GM18873 (cell line): Measurements from ENCODE around the gene ZMYND10.
"Not testable (repeated sequence)": the region's sequence is repeated elsewhere in the genome, so short reads cannot be mapped to it uniquely, and the experiment has no call there.

ENCODE experiments used
- ATAC-seq: cut with Tn5 transposase; IDR thresholded peaks from one replicate; pipeline ENCODE4 v1.9.1; 2021; ENCODE audit warnings: mild to moderate bottlenecking, moderate library complexity, moderate number of reproducible peaks; ENCODE audit not compliant: unreplicated experiment, low FRiP score

The ZMYND10 gene

DNA sequence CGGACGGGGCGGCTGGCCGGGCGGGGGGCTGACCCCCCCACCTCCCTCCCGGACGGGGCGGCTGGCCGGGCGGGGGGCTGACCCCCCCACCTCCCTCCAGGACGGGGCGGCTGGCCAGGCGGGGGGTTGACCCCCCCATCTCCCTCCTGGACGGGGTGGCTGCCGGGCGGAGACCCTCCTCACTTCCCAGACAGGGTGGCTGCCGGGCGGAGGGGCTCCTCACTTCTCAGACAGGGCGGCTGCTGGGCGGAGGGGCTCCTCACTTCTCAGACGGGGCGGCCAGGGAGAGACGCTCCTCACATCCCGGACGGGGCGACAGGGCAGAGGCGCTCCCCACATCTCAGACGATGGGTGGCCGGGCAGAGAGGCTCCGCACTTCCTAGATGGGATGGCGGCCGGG is 33.5 kb downstream of the ZMYND10 start:
- not testable (repeated sequence) for ATAC-seq

GRCh38 chr3:50304601-50305000 is 40.9 kb downstream of the ZMYND10 start:
- ATAC-seq = no peak

- ATAC-seq = no peak
These were observed 42.3 kb downstream of the ZMYND10 start, which contains the start of gene HYAL1 for GRCh38 chr3:50303013-50303815. Gene HYAL1 (minus strand): TSS chr3:50303574. CDS start chr3:50302956, 618 bp downstream.

DNA sequence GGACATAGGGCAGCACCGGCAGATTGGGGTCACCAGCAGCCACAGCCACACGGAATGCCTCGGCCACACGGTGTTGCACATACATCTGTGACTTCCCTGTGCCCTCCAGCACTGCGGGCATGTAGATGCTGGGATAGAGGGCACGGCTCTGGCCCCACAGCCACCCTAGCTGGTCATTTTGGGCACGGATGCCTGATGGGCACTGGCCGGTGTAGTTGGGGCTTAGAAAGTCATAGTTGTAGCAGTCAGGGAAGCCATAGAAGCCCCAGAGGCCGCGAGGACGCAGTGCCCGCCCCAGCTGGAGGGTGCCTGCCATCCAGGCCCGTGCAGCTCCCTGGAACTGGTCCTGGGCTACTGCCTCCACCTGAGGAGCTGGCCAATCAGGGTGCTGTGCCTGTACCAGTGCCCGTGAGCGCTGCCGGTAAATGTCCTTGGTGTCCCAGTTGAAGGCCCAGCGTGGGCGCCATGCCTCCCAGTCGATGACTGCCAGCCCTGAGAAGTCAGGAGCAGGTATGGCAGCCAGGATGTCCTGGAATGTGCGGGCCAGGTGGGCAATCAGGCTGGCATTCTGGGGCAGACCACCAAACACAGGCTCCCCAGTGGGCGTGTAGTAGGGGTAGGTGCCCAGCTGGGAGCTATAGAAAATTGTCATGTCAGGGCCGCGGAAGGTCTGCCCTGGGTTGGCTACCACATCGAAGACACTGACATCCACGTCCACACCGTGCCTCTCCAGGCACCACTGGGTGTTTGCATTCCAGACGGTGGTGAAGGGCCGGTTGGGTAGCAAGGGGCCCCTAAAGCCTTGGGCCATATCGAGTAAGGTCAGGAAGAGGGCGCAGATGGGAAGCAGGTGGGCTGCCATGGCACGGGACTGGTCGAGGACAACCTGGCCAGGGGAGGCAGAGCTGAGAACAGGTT is 43.2 kb downstream of the ZMYND10 start:
- ATAC-seq = no peak

GRCh38 chr3:50300681-50301254 is 44.8 kb downstream of the ZMYND10 start:
- ATAC-seq = no peak

GRCh38 chr3:50299929-50300680 is 45.4 kb downstream of the ZMYND10 start:
- ATAC-seq = no peak

- no peak for ATAC-seq
These were observed 45.9 kb downstream of the ZMYND10 start for GRCh38 chr3:50299638-50299928.

DNA sequence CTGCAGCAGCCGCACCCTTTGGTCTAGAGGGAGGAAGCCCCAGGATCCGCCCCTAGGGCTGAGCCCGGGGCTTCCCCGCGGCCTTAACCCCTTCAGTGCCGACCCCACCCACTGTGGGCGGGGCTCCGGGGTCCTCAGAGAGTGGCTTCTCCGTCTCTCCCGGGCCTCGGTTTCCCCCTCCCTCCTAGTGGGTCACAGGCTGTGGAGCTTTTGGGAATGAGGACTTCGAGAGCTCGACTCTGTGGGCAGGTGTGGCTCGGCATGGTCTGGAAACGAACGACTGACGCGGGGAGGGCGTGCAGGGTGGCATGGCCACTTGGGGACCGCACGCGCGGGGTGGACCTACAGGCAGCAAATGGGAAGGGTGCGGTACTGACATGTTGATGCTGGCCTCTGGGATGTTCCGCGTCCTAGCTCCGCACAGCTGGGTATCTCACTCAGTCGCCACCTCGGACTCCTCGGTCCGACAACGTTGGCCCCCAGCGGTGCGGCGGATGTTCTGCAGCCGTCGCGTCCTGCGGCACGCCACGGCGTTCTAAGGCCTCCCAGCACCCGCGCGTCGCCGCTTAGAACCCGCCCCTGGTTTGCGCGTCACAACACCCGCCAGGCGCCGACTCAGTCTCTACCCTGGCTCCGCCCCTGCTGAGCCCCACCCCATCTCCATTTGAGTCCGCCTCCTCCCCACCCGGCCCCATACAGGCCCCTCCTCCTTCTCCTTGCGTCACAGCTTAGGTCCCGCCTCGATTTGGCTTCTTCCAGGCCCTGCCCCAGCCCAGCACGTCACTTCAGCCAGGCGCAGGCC is 46.5 kb downstream of the ZMYND10 start, which contains the start of the genes HYAL3 and NAA80:
HYAL3 (minus strand) TSS at position 570 of the 802 bp plus-strand sequence. CDS start 3,803 bp downstream, outside the sequence.
NAA80 (minus strand) TSS at position 570 of the 802 bp plus-strand sequence. CDS start 1,942 bp downstream, outside the sequence.
- ATAC-seq = peak; percentile 73

DNA sequence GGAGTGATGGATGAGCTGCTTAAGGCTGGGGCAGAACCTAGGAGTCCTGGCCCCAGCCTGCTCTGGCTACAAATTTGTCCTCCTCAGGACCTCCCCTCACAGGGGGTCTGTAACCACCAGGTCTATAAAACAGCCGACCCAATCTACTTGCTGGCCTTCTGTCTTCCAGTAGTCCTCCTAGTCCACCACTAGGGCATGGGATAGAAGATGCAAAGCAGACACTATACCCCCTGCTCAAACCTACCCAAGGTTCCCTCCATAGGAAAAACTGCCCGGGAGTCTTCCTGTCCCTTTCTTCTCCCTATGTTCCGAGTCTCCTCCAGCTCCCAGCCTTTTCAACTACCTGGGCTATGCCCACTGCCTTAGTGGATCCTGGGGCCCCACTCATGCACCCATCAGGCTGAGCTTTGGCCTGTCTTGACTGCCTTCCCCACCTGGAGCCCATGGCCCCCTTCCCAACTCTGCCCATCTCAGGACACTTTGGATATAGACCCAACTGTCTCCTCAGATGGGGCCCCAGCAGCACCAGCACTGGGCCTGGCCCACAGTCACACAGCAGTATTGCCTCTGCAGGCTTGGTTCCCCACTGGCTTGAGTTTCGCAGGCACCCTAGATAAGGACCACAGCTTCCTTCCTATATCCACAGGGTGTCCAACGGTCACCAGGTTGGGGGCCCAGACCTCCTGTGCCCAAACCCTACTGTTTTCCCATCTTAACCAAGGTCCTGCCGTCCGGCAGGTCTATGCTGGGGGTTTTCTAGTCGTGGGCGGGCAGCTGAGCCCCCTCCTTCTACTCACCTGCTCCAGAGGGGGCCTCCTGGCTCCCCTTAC is 47.4 kb downstream of the ZMYND10 start:
- ATAC-seq = no peak

DNA sequence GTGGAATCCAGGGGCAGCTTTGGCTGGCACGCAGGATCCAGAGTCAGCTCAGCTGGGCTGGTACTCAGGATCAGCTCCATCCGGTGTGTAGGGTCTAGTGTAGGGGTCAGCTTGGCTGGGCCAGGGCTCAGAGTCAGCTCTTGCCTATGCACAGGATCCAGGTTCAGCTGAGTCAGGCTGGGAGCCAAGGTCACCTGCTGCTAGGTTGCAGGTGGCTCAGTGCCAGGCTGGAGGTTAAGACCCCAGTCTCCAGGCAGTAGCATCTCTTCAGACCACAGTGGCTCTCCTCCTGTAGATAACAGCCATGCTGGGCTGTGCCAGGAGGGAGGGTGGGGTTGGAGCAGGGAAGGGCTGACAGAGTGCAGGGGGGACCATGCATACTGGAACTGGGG is 48.2 kb downstream of the ZMYND10 start:
- no peak for ATAC-seq

DNA sequence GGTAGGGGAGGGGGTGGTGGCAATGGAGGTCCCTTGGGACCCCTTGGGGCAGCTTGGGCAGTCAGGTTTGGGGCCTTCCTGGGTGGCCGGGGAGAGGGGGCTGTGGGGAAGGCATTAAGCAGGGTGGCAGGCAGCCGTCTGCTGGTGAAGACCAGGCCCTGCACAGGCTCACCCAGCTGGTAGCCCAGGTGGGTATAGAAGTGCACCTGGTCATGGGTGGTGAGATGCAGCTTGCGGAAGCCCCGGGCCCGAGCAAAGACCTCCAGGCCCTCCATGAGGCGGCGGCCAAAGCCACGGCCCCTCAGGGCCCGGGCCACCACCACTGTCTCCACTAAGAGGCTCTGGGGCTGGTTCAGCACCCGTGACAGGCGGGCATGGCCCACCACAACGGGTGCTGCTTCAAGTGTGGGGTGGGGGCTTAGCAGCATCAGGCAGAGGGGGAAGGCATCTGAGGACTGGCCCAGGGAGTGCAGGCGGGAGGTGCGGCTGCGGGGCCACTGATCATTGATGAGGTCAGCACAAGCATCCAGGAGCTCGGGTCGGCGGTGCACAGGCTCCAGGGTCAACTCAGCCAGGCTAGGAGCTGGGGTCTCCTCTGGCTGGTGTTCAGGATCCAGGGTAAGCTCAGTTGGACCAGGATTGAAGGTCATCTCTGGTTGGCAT is 48.7 kb downstream of the ZMYND10 start:
- ATAC-seq = no peak

DNA sequence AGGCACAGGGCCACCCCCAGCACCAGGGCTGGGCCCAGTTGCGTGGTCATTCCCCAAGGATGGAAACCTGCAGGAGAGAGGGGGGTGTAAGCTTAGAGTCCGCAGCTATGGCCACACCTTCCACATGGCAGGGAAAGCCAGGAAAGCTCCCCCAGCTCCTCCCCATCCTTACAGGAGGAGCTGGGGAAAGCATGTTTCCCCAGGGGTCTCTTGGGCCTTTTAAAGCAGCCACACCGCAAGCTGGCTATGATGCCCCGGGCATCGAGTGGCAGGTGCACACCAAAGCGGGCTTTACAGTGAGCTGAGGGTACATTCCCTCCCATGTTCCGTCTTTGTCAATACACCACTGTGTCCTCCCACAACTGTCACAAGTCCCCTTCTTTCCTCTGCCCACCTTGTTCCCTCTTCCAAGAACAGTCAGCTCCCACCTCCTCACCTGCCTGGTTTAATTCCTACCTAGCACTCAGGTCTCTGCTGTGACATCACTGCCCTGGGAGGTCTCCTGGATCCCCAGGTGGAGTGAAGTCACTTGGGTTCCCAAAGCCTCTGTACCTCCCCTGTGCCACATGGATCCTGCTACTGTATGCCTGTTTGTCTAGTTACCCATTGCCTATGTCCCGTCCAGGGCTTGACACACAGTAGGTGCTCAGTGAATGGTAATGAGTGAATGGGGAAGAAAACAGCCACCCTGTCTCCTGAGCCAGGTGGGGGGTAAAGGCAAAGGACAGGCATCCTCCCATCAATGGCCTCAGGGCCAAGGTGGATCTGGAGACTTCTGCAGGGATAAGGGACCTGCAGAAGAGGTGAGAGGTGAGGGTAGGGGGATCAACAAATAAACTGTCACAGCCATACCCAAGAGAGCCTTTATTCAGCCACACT is 49.7 kb downstream of the ZMYND10 start:
- ATAC-seq = no peak

DNA sequence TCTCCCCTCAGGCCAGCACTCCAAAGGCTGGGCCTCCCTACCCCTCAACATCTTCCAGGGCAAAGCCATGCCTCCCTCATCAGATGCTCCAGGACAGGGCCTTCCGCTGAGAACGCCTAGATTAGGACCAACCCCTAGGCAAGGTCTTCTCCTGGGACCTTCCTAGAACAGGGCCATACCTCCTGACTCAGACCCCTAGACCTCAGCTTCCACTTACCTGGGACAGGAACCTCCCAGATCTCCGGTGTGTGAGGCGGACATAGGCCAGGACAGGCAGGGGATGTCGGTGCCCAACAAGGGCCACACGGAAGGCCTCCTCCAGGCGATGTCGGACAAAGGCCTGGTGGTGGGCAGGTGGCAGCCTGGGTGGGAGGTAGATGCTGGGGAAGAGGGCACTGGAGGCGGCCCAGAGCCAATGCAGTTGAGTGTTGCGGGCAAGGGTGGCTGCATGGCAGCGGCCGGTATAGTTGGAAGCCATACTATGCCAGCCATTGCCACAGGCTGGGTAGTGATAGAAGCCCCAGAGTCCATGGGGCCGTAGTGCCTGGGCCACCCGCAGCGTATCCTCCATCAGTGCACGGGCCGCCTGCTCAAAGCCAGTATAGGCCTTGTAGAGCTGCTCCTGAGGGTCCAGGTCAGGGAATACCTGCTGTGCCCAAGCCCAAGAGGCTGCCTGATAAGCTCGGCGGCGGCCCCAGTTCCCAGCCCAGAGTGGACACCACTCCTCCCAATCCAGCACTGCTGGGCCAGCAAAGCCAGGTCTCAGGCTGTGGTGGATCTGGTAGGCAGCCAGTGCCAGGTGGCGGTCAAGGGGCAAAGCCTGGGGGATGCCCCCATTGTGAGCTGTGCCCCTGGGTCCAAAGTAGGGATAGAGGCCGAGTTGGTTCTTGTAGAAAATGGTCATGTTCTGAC is 50.8 kb downstream of the ZMYND10 start:
- ATAC-seq = no peak

GRCh38 chr3:50294089-50294488 is 51.4 kb downstream of the ZMYND10 start:
- ATAC-seq = no peak

DNA sequence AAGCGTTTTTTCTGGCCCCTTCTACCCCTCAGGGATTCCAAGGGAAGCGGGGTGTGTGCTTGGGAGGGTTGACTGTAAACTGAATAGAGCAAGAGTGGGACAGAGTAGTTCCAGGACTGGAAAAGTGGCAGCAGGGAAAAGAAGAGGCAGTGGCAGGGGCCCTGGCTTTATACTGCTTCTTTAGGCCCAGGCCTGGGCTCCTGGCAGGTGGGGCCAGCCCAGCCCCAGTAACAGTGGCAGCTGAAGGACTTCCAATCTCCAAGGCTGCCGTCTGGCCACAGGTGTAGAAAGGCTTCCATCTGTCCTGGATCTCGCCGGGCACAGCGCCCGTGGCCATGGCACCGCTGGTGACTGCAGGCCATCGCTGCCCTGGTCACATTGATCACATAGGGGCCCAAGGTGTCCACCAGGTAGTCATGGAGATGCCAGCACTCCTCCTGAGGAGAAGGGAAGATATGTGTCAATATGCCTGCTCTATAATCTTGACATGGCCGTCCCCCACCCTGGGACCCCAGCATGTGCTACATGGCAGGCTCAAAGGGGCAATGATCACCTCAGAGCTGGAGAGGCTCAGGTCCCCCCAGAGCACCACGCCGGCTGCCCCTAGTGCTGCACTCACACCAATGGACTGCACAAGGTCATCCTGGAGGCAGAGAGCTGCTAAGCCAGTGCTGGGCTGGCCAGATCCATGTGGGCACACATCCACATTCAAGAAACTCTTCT is 52.3 kb downstream of the ZMYND10 start:
- ATAC-seq = no peak
